Aorta (tissue), 5 donors: Measurements from ENCODE around the gene KRT15. TPM values are rescaled to one million over a fixed set of nuclear protein-coding genes. Genes with fewer than 3 reads are reported as not detected.
A peak's percentile ranks its signal among the peaks of the same experiment; 100 is the strongest.

ENCODE experiments used
- ATAC-seq: fragments of 200-7000 bp; cut with Tn5 transposase; one replicate; pipeline ENCODE4 v1.9.1; 2022; ENCODE audit warnings: moderate library complexity; ENCODE audit not compliant: low FRiP score
- DNase-seq, 2 donors: peaks; one replicate each; pipeline ENCODE4 v3.0.0-alpha.2; 2020
- H3K27ac ChIP-seq, 2 donors: one replicate each; pipeline ENCODE4 v1.5.1; 2013; ENCODE audit warnings: low read length in 2 of 2, mild to moderate bottlenecking in 2 of 2, moderate library complexity in 2 of 2, control low read depth in 1 of 2, inconsistent platforms in 1 of 2, low read depth in 1 of 2
- H3K27me3 ChIP-seq, 2 donors: one replicate each; pipeline ENCODE4 v1.6.1; 2013; ENCODE audit warnings: control low read depth in 1 of 2, low read length in 1 of 2, mild to moderate bottlenecking in 1 of 2, moderate library complexity in 1 of 2; ENCODE audit not compliant: insufficient read depth in 2 of 2, control insufficient read depth in 1 of 2
- H3K36me3 ChIP-seq, 2 donors: one replicate each; pipeline ENCODE4 v1.6.1; 2013; ENCODE audit warnings: control low read depth in 1 of 2, low read length in 1 of 2, mild to moderate bottlenecking in 1 of 2; ENCODE audit not compliant: insufficient read depth in 2 of 2, control insufficient read depth in 1 of 2
- H3K4me1 ChIP-seq, 2 donors: one replicate each; pipeline ENCODE4 v1.6.1; 2013; ENCODE audit warnings: low read length in 2 of 2, control low read depth in 1 of 2, mild to moderate bottlenecking in 1 of 2, moderate library complexity in 1 of 2; ENCODE audit not compliant: insufficient read depth in 2 of 2, control insufficient read depth in 1 of 2
- H3K4me3 ChIP-seq, 2 donors: one replicate each; pipeline ENCODE4 v1.5.1; 2013; ENCODE audit warnings: low read length in 2 of 2, control low read depth in 1 of 2, mild to moderate bottlenecking in 1 of 2
- H3K9me3 ChIP-seq: one replicate; pipeline ENCODE4 v1.6.1; 2013; ENCODE audit warnings: mild to moderate bottlenecking, low read length; ENCODE audit not compliant: control insufficient read depth
- WGBS, 2 donors: extraction: QIAGEN DNeasy Blood & Tissue Kit; methylation state at CpG; one replicate each; pipeline ENCODE4 v1.1.7; 2013; 5-methylcytosine and 5-hydroxymethylcytosine counted together
- intact Hi-C, 2 donors: fragments of 100-400 bp; cut with DNase I; formaldehyde crosslinking; loops; one replicate each; pipeline versions ENCODE4 v1.14.2 to v1.15.0; 2022
- polyA plus RNA-seq, 2 donors: library from polyadenylated mRNA; stranded (reverse); fragments of 200-250 nt; gene quantifications; one replicate each; pipeline ENCODE4 v1.2.3, GENCODE V29; 2013
- total RNA-seq, 2 donors: library from RNA; stranded (reverse); fragmentation: NEBNext Ultra II Directional; extraction: Animal tissue kit (Norgen Biotek cat#: 25700); gene quantifications; one replicate each; pipeline ENCODE4 v1.2.1, GENCODE V29; 2021
- donor health status: healthy with polysubstance abuse.
- donor health status: Bipolar disorder and iron deficiency.
- donor health status: DM: no; HTN: no; CAD: no.
- donor health status: DM: no; HTN: no; CAD: no.
- donor health status: DM: yes; HTN: yes; CAD: no.

The KRT15 gene
- total and polyA plus RNA-seq, 4 donors: 0.56 to 1.9 TPM; not detected in 2

GRCh38 chr17:41486316-41486715 lies 32.4 kb downstream of the KRT15 start:
- Histone ChIP-seq H3K36me3 (no peaks in the 10 kb centered on the region), H3K4me3 (no peak overlapping the region), H3K9me3 (no peaks in the 10 kb centered on the region), H3K27me3 (no peaks in the 10 kb centered on the region), H3K27ac (no peak overlapping the region), H3K4me1 (no peaks in the 10 kb centered on the region)
- DNase-seq (peak in 1 of 2 donors; percentile 59), ATAC-seq (no peak)
- intact Hi-C loops: no loop called here
- WGBS, 2 donors: 88 to 92% methylated on average over 13 of the region's 13 CpGs

- Histone ChIP-seq H3K4me3 (no peak overlapping the region), H3K36me3 (no peaks in the 10 kb centered on the region), H3K9me3 (no peaks in the 10 kb centered on the region), H3K4me1 (no peaks in the 10 kb centered on the region), H3K27me3 (no peaks in the 10 kb centered on the region), H3K27ac (no peak overlapping the region)
- DNase-seq (peak in 1 of 2 donors; percentile 28), ATAC-seq (no peak)
- intact Hi-C loops: no loop called here
- 87 to 90% methylated on average over 8 of the region's 8 CpGs for WGBS, 2 donors
These were observed 33.5 kb downstream of the KRT15 start for GRCh38 chr17:41484920-41485904.

DNA sequence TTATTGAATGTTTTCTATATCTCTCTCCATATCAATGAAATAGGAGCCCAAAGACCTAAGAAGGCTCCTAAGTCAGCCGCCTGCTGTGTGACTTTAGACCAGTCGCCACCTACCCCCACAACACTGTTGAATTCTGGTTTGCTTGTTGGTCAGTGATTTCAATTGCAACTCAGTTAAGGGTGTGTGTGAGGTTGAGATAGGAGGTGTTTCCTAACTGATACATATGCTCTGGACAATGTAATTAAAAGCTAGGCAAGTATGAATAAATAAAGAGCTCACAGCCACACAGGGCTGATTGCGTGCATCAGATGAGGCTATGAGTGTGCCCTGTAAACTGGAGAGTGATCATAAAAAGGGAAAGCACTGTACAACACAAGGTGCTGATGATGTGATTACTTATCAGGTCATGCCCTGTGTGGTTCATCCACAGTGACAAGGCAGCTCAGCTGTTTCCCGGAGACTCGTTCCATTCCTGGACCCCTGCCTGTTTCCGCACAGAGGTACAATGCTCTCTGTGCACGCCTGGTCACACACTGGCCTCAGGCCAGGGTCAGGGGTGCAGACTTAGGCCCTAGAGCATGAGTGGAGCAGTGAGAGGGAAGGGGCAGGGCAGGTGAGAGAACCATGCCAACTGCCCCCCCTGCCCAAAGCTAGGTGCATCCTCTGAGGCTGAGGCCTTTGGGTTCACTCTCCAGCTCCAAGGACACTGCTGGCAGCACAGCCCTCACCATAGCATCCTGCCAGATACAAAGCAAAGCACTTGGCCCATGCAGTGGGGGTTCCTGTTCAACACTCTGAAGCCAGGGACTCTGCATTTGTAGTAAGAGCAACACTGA lies 34.5 kb downstream of the KRT15 start:
- ATAC-seq: no peak
- H3K9me3 ChIP-seq: no peaks in the 10 kb centered on the region
- H3K4me1 ChIP-seq: no peaks in the 10 kb centered on the region
- peak in 1 of 2 donors; percentile 47 for DNase-seq
- intact Hi-C loops: no loop called here
- WGBS, 2 donors: 76 to 78% methylated on average over 7 of the region's 7 CpGs
- H3K36me3 ChIP-seq: no peaks in the 10 kb centered on the region
- H3K27me3 ChIP-seq: no peaks in the 10 kb centered on the region
- H3K4me3 ChIP-seq: no peak overlapping the region
- no peak overlapping the region for H3K27ac ChIP-seq

DNA sequence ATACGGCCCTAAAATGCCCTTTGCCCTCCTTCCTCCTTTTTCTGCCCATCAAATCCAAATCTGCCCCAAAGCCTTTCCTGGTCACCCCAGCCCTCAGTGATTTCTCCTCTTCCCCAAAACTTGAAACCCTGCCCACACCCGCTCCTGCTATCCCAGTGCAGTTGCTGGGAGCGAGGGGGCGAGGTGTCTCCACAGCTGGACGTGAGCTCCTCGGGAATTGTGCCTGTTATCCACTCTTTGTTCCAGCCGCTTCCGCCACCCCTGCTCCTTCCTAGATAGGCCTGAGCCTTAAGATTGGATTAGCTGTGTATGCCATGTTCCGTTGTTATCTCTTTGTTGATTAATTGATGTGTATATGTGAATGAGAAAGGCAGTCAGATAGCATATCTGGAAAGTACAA lies 35.2 kb downstream of the KRT15 start:
- WGBS, 2 donors: 62 to 71% methylated on average over 9 of the region's 9 CpGs
- Histone ChIP-seq H3K4me1 (no peaks in the 10 kb centered on the region), H3K4me3 (no peak overlapping the region), H3K27me3 (no peaks in the 10 kb centered on the region), H3K9me3 (no peaks in the 10 kb centered on the region), H3K27ac (no peak overlapping the region), H3K36me3 (no peaks in the 10 kb centered on the region)
- no peak for ATAC-seq
- DNase-seq: peak in 1 of 2 donors; percentile 33
- intact Hi-C loops: no loop called here

GRCh38 chr17:41481036-41481435 lies 37.7 kb downstream of the KRT15 start, which contains the start of gene KRT35:
Gene KRT35 (minus strand): TSS chr17:41481151. CDS start chr17:41481097, 54 bp downstream.
- intact Hi-C loops: no loop called here
- Histone ChIP-seq H3K27me3 (no peaks in the 10 kb centered on the region), H3K4me3 (no peak within 1 kb of the TSS), H3K27ac (no peak within 1 kb of the TSS), H3K36me3 (no peaks in the 10 kb centered on the region), H3K4me1 (no peaks in the 10 kb centered on the region), H3K9me3 (no peaks in the 10 kb centered on the region)
- 92 to 93% methylated on average over 2 of the region's 2 CpGs for WGBS, 2 donors
- ATAC-seq (no peak), DNase-seq (no peak)

GRCh38 chr17:41480581-41480980 lies 38.1 kb downstream of the KRT15 start:
- Histone ChIP-seq H3K4me3 (no peak overlapping the region), H3K9me3 (no peaks in the 10 kb centered on the region), H3K27me3 (no peaks in the 10 kb centered on the region), H3K36me3 (no peaks in the 10 kb centered on the region), H3K4me1 (no peaks in the 10 kb centered on the region), H3K27ac (no peak overlapping the region)
- DNase-seq (no peak), ATAC-seq (no peak)
- 94 to 97% methylated on average over 10 of the region's 10 CpGs for WGBS, 2 donors
- intact Hi-C loops: no loop called here

- intact Hi-C loops: no loop called here
- Histone ChIP-seq H3K4me3 (no peak overlapping the region), H3K36me3 (no peaks in the 10 kb centered on the region), H3K27ac (no peak overlapping the region), H3K4me1 (no peaks in the 10 kb centered on the region), H3K9me3 (no peaks in the 10 kb centered on the region), H3K27me3 (no peaks in the 10 kb centered on the region)
- no peak for DNase-seq
- ATAC-seq: no peak
- WGBS, 2 donors: 63 to 69% methylated on average over 2 of the region's 2 CpGs
These were observed 38.6 kb downstream of the KRT15 start for GRCh38 chr17:41480136-41480535.

GRCh38 chr17:41478237-41478636 lies 40.5 kb downstream of the KRT15 start:
- H3K4me3 ChIP-seq: no peak overlapping the region
- DNase-seq (no peak), ATAC-seq (no peak)
- intact Hi-C loops: no loop called here
- H3K4me1 ChIP-seq: no peaks in the 10 kb centered on the region
- no peaks in the 10 kb centered on the region for H3K9me3 ChIP-seq
- no peak overlapping the region for H3K27ac ChIP-seq
- 82 to 86% methylated on average over 8 of the region's 8 CpGs for WGBS, 2 donors
- no peaks in the 10 kb centered on the region for H3K27me3 ChIP-seq
- H3K36me3 ChIP-seq: no peaks in the 10 kb centered on the region
